ENCODE measurements around the gene GAS2L3.
A peak's percentile ranks its signal among the peaks of the same experiment; 100 is the strongest.
"Not testable (repeated sequence)": the region's sequence is repeated elsewhere in the genome, so short reads cannot be mapped to it uniquely, and the experiment has no call there.

Gene GAS2L3

GRCh38 chr12:100576331-100577036, 3.0 kb downstream of the GAS2L3 start:
- peak; percentile 59 for DNase-seq

- DNase-seq = no peak
Measured at GRCh38 chr12:100578923-100579322, 5.4 kb downstream of the GAS2L3 start.

GRCh38 chr12:100579844-100580243, 6.4 kb downstream of the GAS2L3 start:
- no peak for DNase-seq

- no peak for DNase-seq
Measured at GRCh38 chr12:100584256-100584655, 10.8 kb downstream of the GAS2L3 start.

GRCh38 chr12:100591979-100592378, 18.5 kb downstream of the GAS2L3 start:
- DNase-seq = peak; percentile 31

GRCh38 chr12:100593490-100593889, 20.0 kb downstream of the GAS2L3 start:
- DNase-seq = peak; percentile 84

GRCh38 chr12:100601626-100602025, 28.1 kb downstream of the GAS2L3 start:
- no peak for DNase-seq

- DNase-seq = not testable (repeated sequence)
Measured at GRCh38 chr12:100602997-100603396, 29.5 kb downstream of the GAS2L3 start.

- DNase-seq = no peak
Measured at GRCh38 chr12:100608776-100609175, 35.3 kb downstream of the GAS2L3 start.

- DNase-seq = no peak
Measured at GRCh38 chr12:100610666-100611430, 37.4 kb downstream of the GAS2L3 start.

GRCh38 chr12:100612606-100613005, 39.1 kb downstream of the GAS2L3 start:
- no peak for DNase-seq

- DNase-seq = no peak
Measured at GRCh38 chr12:100624571-100624970, 51.1 kb downstream of the GAS2L3 start.

GRCh38 chr12:100632445-100632892, 59.0 kb downstream of the GAS2L3 start:
- DNase-seq = no peak

- not testable (repeated sequence) for DNase-seq
Measured at GRCh38 chr12:100633082-100633785, 59.8 kb downstream of the GAS2L3 start.

- DNase-seq = no peak
Measured at GRCh38 chr12:100643246-100643645, 69.8 kb downstream of the GAS2L3 start.

GRCh38 chr12:100646896-100647295, 73.4 kb downstream of the GAS2L3 start:
- DNase-seq = no peak

- peak; percentile 37 for DNase-seq
Measured at GRCh38 chr12:100651108-100651507, 77.6 kb downstream of the GAS2L3 start.

GRCh38 chr12:100651694-100652093, 78.2 kb downstream of the GAS2L3 start:
- no peak for DNase-seq

GRCh38 chr12:100652488-100652887, 79.0 kb downstream of the GAS2L3 start:
- DNase-seq = no peak

GRCh38 chr12:100656141-100656540, 82.7 kb downstream of the GAS2L3 start:
- peak; percentile 85 for DNase-seq

GRCh38 chr12:100656856-100657255, 83.4 kb downstream of the GAS2L3 start:
- DNase-seq = peak; percentile 99

- DNase-seq = no peak
Measured at GRCh38 chr12:100661300-100661951, 87.9 kb downstream of the GAS2L3 start.

- DNase-seq = peak; percentile 18
Measured at GRCh38 chr12:100666588-100666987, 93.1 kb downstream of the GAS2L3 start.

Measured in NCI-H69 (cell line).